HG02678 (cell line): ENCODE data around the gene FKBP7.
A peak's percentile ranks its signal among the peaks of the same experiment; 100 is the strongest.
"Not testable (repeated sequence)": the region's sequence is repeated elsewhere in the genome, so short reads cannot be mapped to it uniquely, and the experiment has no call there.

Experiments used
- ATAC-seq: cut with Tn5 transposase; IDR thresholded peaks from one replicate; pipeline ENCODE4 v1.9.1; 2021; ENCODE audit warnings: mild to moderate bottlenecking, moderate library complexity; ENCODE audit not compliant: unreplicated experiment

The FKBP7 gene

GRCh38 chr2:178478439-178479274 is at the start of gene FKBP7:
TSS of gene FKBP7 (minus strand) at chr2:178478600. CDS start at chr2:178478499, 101 bp downstream.
- peak; percentile 46 for ATAC-seq

DNA sequence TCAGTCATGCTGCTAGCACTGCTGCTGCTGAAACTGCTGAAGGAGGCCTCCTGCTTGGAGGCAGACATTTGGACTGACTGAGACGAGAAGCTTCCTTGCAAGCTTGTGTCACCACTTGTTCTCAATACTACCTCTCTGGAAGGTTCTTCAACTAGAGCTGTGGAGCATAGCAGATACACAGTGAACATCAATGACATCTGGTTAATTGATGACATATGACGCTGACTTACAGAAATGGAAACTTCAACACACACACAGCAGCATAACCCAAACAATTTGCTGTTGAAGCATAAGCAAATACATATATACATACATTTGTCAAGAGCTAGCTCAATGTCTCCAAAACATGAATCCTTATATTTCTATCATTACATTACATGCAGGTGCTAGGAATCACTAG is 49.2 kb upstream of the FKBP7 start:
- no peak for ATAC-seq

DNA sequence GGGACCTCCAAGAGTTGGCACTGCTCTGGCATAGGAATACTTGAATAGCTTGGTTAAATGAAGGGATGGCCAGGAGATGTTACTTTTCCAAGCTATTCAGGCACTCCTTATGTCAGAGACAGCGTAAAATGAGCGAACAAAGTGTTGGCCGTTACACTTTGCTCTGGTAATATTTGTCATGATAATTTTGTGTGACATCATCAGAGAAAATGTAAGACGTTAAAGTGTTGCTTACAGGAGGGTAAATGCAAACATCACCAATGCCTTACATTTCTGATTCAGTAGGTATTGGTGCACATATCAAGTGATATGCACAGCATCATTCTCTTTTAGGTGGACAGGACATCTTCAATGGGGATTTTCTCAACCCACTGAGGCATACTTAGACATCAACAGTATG is 47.9 kb upstream of the FKBP7 start:
- no peak for ATAC-seq

- not testable (repeated sequence) for ATAC-seq
These were observed 47.1 kb upstream of the FKBP7 start for GRCh38 chr2:178525460-178525859.

GRCh38 chr2:178525010-178525409 is 46.6 kb upstream of the FKBP7 start:
- ATAC-seq: not testable (repeated sequence)

GRCh38 chr2:178523596-178524134 is 45.3 kb upstream of the FKBP7 start:
- no peak for ATAC-seq

- ATAC-seq: peak; percentile 94
These were observed 44.7 kb upstream of the FKBP7 start for GRCh38 chr2:178522950-178523595.

- no peak for ATAC-seq
These were observed 43.1 kb upstream of the FKBP7 start for GRCh38 chr2:178521304-178522150.

- ATAC-seq: no peak
These were observed 39.1 kb upstream of the FKBP7 start for GRCh38 chr2:178517496-178517895.

- peak; percentile 50 for ATAC-seq
These were observed 36.3 kb upstream of the FKBP7 start for GRCh38 chr2:178514664-178515063.

- ATAC-seq: no peak
These were observed 35.5 kb upstream of the FKBP7 start for GRCh38 chr2:178513876-178514275.

DNA sequence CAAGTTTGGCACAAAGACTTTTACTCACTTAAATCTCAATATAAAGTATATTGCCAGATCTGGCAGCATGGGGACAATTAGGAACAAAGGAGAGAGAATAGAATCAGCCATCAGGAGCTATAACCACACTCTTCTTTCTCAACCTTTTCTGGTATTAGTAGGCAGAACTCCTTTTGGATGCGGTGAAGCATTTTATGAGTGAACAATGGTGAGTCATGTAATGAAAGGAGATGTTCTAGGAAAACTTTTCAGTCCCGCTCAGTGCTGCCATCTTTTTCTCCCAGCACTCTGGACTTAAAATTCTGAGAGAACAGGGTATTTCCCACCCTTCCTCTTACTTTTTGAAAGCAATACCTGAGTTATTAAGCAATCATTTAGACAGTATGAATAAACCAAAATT is 34.1 kb upstream of the FKBP7 start:
- no peak for ATAC-seq

DNA sequence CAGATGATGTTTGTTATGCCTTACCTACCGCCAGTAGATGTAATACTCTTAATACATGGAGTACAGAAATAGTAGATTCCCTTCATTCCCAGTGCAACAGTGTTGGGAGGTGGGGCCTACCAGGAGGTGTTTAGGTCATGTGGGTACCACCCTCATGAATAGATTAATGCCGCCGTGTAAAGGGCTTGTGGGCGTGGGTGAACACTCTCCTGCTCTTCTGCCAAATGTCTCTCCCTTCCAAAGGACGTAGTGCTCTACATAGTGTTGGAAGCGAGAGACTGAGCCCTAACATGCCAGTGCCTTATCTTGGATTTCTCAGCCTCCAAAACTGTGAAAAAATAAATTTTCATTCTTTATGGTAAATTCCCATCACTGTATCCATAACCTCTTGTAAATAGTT is 32.0 kb upstream of the FKBP7 start:
- ATAC-seq: no peak

- no peak for ATAC-seq
These were observed 30.2 kb upstream of the FKBP7 start for GRCh38 chr2:178508646-178509045.

- no peak for ATAC-seq
These were observed 28.5 kb upstream of the FKBP7 start for GRCh38 chr2:178506949-178507348.

- no peak for ATAC-seq
These were observed 28.1 kb upstream of the FKBP7 start for GRCh38 chr2:178506524-178506923.

DNA sequence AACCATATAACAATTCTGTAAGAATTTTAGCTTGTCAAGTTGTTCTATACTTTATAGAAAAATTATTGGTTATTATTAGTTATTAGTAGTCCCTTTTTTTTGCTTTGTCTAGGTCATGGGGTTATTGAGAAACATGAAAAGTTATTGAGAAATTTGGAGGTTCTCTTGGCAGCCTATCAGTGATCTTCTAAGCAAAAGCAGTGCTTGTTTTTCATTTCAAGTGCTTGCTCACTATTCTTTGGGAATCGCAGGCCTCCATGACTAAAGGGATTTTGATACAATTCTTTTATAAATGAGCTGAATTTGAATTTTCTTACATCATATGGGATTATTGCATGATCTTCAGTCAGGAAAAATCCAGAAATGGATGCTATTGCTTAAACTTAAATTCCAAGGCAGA is 27.7 kb upstream of the FKBP7 start:
- ATAC-seq: no peak

- no peak for ATAC-seq
These were observed 24.4 kb upstream of the FKBP7 start for GRCh38 chr2:178502751-178503150.

DNA sequence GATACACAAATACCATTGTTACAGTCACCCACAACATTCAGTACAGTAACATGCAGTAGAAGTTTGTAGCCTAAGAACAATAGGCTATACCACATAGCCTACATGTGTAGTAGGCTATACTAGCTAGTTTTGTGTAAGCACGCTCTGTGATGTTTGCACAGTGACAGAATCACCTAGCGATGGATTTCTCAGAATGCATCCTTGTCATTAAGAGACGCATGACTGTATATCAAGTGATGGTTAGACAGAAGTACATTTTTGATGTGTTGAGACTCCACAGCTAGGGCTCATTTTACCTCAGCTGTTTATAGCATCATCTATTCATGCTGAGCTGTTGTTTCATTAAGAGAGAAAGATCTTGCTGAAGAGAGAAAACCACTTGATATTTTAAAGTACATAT is 21.2 kb upstream of the FKBP7 start:
- no peak for ATAC-seq

GRCh38 chr2:178498137-178498536 is 19.7 kb upstream of the FKBP7 start:
- ATAC-seq: no peak

DNA sequence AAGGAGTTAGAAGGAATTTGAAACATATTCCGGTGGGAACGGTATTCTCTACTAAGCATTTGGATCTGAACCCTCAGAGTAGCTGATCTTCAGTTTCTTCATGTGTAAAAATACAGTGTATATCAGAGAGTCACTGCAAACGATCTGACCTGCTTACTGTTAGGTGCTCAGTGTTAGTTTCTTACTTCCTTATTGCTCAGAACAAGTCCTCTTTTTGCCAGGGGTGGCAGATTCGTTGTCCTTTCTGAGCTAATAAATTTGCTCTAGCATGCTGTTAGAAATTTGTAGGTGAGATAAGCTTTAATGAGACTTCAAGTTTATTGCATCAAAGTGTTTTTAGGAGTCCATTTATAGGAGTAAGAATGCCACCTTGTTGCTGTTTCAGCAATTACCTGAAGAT is 17.6 kb upstream of the FKBP7 start:
- no peak for ATAC-seq
